SH-SY5Y (cell line): ENCODE measurements around the gene LMO1.

ENCODE experiments used
- GATA2 ChIP-seq: IDR thresholded peaks from 2 replicates; pipeline ENCODE4 v1.6.1; 2011; ENCODE audit warnings: mild to moderate bottlenecking, low read depth, low read length
- GATA3 ChIP-seq: IDR thresholded peaks from 2 replicates; pipeline ENCODE4 v1.6.1; 2011; ENCODE audit warnings: low read depth, mild to moderate bottlenecking, low read length, moderate library complexity

The LMO1 gene

GRCh38 chr11:8234425-8234821 lies 29.3 kb downstream of the LMO1 start:
- TF ChIP-seq GATA2 (no peak), GATA3 (no peak)

DNA sequence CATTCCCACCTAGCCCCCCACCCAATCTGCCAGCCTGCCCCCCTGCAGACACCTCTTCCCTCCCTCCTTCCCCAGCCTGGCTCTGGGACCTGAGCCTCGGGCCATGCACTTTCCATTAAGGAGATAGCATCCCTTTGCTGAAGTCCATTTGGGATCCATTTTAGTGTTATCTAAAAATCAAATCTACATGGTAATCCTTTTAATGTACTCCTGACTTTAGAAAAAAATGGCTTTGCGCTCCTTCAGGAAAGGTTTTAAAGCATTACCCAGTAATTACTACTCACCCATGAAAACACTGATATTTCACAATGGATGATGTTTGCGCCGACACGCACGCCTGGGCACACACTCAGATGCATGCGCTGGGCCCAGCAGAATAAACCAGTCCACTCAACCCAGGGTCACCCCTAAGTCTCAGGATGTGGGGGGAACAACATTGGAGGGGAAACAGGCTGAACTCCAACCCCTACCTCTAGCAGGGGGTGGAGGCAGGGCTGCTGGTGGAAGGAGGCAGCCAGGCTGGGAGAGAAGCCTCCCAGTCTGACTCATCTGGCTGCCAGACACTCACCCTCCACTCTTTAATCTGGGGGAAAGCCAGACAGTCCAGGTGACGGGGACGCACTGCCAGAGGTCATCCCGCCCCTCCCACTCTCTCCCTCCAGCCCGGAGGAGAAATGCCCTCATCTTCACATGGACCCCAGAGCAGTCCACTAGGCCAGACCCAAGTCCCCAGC lies 29.8 kb downstream of the LMO1 start:
- TF ChIP-seq GATA3 (peak; percentile 98), GATA2 (peak; percentile 97)

DNA sequence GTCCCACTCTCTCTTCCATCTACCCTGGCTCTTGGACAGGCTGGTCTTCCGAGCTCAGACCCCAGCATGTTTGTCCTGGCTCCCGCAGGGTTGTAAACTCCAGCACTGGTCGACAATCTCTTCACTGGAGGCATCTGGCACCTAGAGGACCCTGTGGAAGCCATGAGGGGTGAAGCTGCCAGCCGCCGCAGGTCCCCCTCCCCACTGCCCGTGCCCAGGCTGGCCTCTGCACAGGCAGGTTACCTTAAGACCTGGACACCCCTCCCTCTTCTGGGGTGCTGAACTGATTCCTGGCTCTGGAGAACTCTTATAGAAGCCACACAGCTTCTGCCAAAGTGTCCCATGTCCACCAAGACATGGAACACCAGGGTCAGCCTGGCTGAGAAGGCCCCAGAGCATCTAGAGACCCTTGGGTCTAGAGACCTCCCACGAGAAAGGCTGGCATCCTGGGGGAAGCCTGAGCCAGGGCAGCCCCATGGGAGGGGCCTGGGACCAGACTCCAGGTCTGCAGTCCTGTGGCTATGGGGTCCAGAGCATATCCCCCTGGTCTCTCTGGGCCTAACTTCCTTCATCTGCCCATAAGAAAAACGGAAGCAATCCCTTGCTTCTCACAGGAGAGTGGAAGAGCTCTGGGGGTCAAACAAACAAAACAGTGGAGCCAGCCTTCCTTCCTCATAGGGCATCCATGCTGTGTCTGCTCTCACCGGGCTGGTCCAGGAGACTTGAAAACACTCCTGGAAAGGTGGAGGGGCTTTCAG lies 30.6 kb downstream of the LMO1 start:
- no peak for TF ChIP-seq GATA2
- TF ChIP-seq GATA3 = no peak

DNA sequence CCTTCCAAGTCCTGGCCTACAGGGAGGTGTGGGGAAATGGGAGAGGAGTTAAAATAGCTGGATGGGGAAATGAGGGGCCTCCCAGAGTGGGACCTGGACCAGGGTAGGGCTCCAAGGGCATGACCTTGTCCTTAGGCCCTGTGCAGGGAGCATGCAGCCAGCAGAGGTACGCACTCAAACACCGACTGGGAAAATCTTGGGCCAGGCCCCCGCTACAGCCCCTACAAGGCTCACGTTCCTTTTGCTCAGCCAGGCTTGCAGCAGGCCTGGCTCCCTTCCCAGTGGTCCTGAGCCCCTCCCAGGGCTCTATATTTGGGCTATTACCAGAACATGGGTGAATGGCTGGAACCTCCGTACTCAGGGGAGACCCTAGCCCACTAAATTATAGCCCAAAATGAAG lies 31.3 kb downstream of the LMO1 start:
- TF ChIP-seq GATA3 (no peak), GATA2 (no peak)

- no peak for TF ChIP-seq GATA3
- TF ChIP-seq GATA2 = no peak
These were observed 31.7 kb downstream of the LMO1 start for GRCh38 chr11:8231979-8232378.

- TF ChIP-seq GATA3 = no peak
These were observed 32.5 kb downstream of the LMO1 start for GRCh38 chr11:8230921-8231847.

GRCh38 chr11:8230178-8230859 lies 33.4 kb downstream of the LMO1 start:
- no peak for TF ChIP-seq GATA3
- no peak for TF ChIP-seq GATA2

DNA sequence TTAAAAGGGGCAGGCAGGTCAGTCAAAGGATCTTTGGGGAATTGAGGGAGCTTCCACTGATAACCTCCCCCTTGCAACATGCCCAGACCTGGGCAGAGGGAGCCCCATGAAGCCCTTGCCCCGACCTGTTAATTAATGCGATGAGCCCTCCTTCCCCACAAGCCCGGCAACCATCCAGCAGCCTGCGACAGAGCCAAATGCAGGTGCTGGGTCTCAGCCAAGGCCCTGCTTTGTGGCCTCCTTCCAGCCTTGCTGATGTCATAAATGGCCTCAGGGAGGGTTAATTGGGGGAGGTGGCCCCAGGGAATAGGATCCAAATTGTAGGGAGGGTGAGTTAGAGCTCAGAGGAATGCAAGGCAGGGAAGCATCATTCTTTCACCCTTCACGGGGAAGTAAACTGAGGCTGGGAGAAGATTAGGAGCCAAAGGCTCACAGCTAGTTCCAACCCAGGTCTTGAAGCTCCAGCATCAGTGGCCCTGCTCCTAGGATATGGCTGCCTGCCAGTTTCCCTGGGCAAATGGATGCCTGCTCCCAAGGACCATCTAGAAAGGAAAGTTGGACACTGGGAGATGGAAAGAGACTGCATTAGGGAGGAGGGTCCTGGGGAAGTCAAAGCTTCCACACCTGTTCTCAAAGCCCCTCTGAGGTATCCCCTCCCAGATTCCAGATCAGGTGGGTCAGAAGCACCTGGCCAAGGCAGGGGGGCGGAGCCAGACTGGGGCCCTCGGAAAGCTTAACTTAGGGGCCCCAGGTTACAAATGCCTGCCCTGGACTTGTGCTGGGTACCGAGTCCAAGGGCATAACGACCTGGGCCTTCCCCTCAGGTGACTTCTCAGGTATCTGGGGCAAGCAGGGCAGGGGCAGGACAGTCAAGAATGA lies 34.1 kb downstream of the LMO1 start:
- TF ChIP-seq GATA3 (no peak), GATA2 (no peak; the same call in 1 of the 2 replicates)

DNA sequence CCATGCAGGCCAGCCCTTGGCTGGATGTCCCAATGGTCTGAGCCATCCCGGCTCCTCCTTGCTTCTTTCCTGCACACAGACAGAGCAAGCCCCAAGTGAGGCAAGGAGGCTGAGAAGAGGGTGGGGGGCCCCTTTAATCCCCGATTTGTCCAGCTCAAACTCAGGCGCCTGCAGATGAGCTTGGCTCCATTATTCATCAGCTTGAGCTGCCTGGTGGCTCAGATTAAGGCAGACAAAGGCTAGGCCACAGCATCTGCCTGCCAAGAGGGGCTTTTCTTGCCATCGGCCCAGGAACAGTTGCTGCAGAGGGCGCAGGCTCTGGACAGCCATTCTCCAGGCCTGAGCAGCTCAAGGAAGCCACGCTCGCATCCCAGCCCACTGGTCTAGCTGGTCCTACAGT lies 35.4 kb downstream of the LMO1 start:
- TF ChIP-seq GATA2 = no peak
- no peak for TF ChIP-seq GATA3

GRCh38 chr11:8227156-8228152 lies 36.2 kb downstream of the LMO1 start:
- TF ChIP-seq GATA2 = no peak
- no peak for TF ChIP-seq GATA3

- TF ChIP-seq GATA2 = no peak
- no peak for TF ChIP-seq GATA3
These were observed 38.1 kb downstream of the LMO1 start for GRCh38 chr11:8225589-8226036.

DNA sequence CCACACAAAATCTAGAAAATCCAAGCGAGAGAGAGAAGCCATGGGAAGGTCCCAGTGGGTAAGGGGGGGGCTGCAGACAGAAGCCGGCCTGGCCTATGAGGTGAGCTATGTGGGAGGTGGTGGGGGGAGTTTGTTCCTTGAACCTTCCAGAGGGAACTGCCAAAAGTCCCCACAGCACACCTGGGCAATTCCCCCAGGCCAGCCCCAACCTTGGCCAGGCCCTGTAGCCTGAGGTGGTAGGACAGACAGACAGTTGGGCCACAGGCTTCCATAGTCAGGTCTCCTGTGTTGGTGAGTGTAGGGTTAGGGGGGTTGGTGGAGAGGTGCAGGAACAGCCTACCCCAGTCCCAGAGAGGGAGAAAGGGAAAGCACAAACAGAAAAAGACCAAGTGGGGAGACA lies 39.0 kb downstream of the LMO1 start:
- TF ChIP-seq GATA3 = no peak
- TF ChIP-seq GATA2 = no peak
